Lower leg skin (tissue), 3 donors: ENCODE results near the gene NRAS.

Experiments
- CTCF ChIP-seq, 3 donors: fragments of 450-650 bp; IDR thresholded peaks; one replicate each; pipeline ENCODE4 v1.5.1; 2016; ENCODE audit warnings: antibody characterized with exemption in 3 of 3, mild to moderate bottlenecking in 3 of 3, moderate library complexity in 2 of 3
- POLR2A ChIP-seq, 2 donors: fragments of 450-650 bp; IDR thresholded peaks; one replicate each; pipeline ENCODE4 v1.6.1; 2016 to 2017; ENCODE audit warnings: antibody characterized with exemption in 2 of 2, mild to moderate bottlenecking in 1 of 2, moderate library complexity in 1 of 2

- TF ChIP-seq CTCF (IDR thresholded peaks at IDR 0.05) (no peak), POLR2A (IDR thresholded peaks at IDR 0.05) (no peak)
Measured at GRCh38 chr1:114712977-114713376, 3.6 kb downstream of the NRAS start.
